Neural progenitor cell (in vitro differentiated cells): Measurements from ENCODE around the gene SELENOM. TPM values are rescaled to one million over a fixed set of nuclear protein-coding genes. Genes with fewer than 3 reads are reported as not detected.

Source experiments
- DNase-seq: peaks from one replicate; pipeline ENCODE4 v3.0.0-alpha.2; 2016; ENCODE audit warnings: low spot score
- H2AFZ ChIP-seq: fragments of 200-600 bp; sonication (generic); replicated peaks from 2 replicates; pipeline ENCODE4 v1.6.1; 2016; ENCODE audit warnings: antibody characterized with exemption
- H3F3A ChIP-seq: fragments of 200-600 bp; sonication (generic); 2 replicates; pipeline ENCODE4 v1.6.1; 2016; ENCODE audit warnings: antibody characterized with exemption, low read depth
- H3K27ac ChIP-seq: fragments of 200-600 bp; sonication (generic); 2 replicates; pipeline ENCODE4 v1.5.1; 2016; ENCODE audit warnings: mild to moderate bottlenecking
- H3K27me3 ChIP-seq: fragments of 200-600 bp; sonication (generic); 2 replicates; pipeline ENCODE4 v1.6.1; 2016; ENCODE audit warnings: mild to moderate bottlenecking, moderate library complexity
- H3K36me3 ChIP-seq: fragments of 200-600 bp; sonication (generic); 2 replicates; pipeline ENCODE4 v1.5.1; 2016
- H3K4me1 ChIP-seq: fragments of 200-600 bp; sonication (generic); 2 replicates; pipeline ENCODE4 v1.6.1; 2016; ENCODE audit warnings: mixed run types
- H3K4me2 ChIP-seq: fragments of 200-600 bp; sonication (generic); 2 replicates; pipeline ENCODE4 v1.6.1; 2016
- H3K4me3 ChIP-seq: fragments of 200-600 bp; sonication (generic); 2 replicates; pipeline ENCODE4 v1.5.1; 2016
- H3K79me2 ChIP-seq: fragments of 200-600 bp; sonication (generic); 2 replicates; pipeline ENCODE4 v1.6.1; 2016; ENCODE audit warnings: low read depth
- H3K9ac ChIP-seq: fragments of 200-600 bp; sonication (generic); 2 replicates; pipeline ENCODE4 v1.6.1; 2016
- H3K9me3 ChIP-seq: fragments of 200-600 bp; sonication (generic); 2 replicates; pipeline ENCODE4 v1.5.1; 2016; ENCODE audit warnings: low read depth
- H4K20me1 ChIP-seq: fragments of 200-600 bp; sonication (generic); 2 replicates; pipeline ENCODE4 v1.6.1; 2016; ENCODE audit warnings: low read depth
- H3K27ac Mint-ChIP-seq: 3 replicates; pipeline ENCODE4 v1.8.0; 2021; ENCODE audit warnings: mixed read lengths
- H3K27me3 Mint-ChIP-seq: 2 replicates; pipeline ENCODE4 v1.8.0; 2022; ENCODE audit warnings: low read depth, mild to moderate bottlenecking, inconsistent platforms, moderate library complexity, mixed read lengths; ENCODE audit not compliant: insufficient read depth
- H3K36me3 Mint-ChIP-seq: 3 replicates; pipeline ENCODE4 v1.8.0; 2021; ENCODE audit warnings: mixed read lengths
- H3K4me1 Mint-ChIP-seq: 3 replicates; pipeline ENCODE4 v1.8.0; 2021; ENCODE audit warnings: mixed read lengths
- H3K4me3 Mint-ChIP-seq: 3 replicates; pipeline ENCODE4 v1.8.0; 2021; ENCODE audit warnings: mild to moderate bottlenecking, moderate library complexity, mixed read lengths
- H3K9me3 Mint-ChIP-seq: 3 replicates; pipeline ENCODE4 v1.8.0; 2020; ENCODE audit warnings: mixed read lengths
- EZH2 ChIP-seq: fragments of 200-600 bp; sonication (generic); IDR thresholded peaks from 2 replicates; pipeline ENCODE4 v1.6.1; 2017; ENCODE audit warnings: antibody characterized with exemption, mild to moderate bottlenecking, moderate library complexity
- EZH2phosphoT487 ChIP-seq: fragments of 200-600 bp; sonication (generic); IDR thresholded peaks from 2 replicates; pipeline ENCODE4 v1.6.1; 2017; ENCODE audit warnings: antibody characterized with exemption
- total RNA-seq: library from RNA; depleted of rRNA; stranded (reverse); fragments of >200 nt; gene quantifications from 2 replicates; pipeline ENCODE4 v1.2.3, GENCODE V29; 2015; ENCODE audit warnings: low replicate concordance
- TF ChIP-seq, protein P1 (sequence below): fragments of 200-600 bp; sonication (generic); IDR thresholded peaks from 2 replicates; pipeline ENCODE4 v1.5.1; 2017; ENCODE audit warnings: antibody characterized with exemption, mild to moderate bottlenecking

SELENOM gene
- total RNA-seq, 1 donor from 2014 or later, result 7.4 TPM

DNA sequence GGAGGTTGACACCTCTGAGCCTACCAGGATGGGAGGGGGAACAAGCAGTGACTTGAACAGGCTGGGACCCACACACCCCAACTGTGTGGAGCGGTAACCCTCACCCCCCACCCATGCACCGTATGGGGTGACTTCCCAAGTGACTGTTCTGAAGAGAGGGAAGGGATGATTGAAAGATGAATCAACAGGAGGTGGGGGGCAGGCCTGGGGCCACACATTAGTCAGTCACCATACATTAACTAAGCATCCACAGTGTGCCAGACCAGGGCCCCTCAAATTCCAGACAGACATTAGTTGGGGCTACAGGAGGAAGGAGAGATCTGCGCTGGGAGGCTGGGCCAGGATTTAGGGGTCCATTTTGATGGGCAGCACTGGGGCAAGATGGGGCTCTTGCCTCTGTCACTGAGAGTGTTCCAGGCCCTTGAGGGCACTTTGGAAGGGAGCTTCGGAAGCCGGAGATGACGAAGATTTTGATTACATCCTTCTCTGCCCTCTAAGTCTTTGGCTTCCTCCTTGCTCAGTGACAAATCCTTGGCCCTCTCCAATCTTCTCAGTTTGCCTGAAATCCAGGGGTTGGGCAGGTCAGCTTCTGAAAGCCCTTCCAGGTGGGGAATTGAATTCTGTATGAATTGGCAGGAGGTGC is 25.3 kb downstream of the SELENOM start:
- Mint-ChIP-seq H3K27ac (no peak overlapping the region), H3K27me3 (peaks cover 12% of the 10 kb centered on the region), H3K9me3 (no peaks in the 10 kb centered on the region), H3K36me3 (peaks cover 2% of the 10 kb centered on the region), H3K4me3 (peak overlapping the region; percentile 92), H3K4me1 (peaks cover 24% of the 10 kb centered on the region)
- H2AFZ ChIP-seq, result no peak overlapping the region
- H3K36me3 ChIP-seq, result no peaks in the 10 kb centered on the region
- H3K79me2 ChIP-seq, result peaks cover 9% of the 10 kb centered on the region
- H3K9ac ChIP-seq, result no peak overlapping the region
- no peaks in the 10 kb centered on the region for H3K9me3 ChIP-seq
- H3K27ac ChIP-seq, result no peak overlapping the region
- H4K20me1 ChIP-seq, result peaks cover 2% of the 10 kb centered on the region
- peaks cover 11% of the 10 kb centered on the region for H3F3A ChIP-seq
- H3K4me1 ChIP-seq, result peaks cover 4% of the 10 kb centered on the region
- no peak for DNase-seq
- peak overlapping the region; percentile 86 for H3K4me2 ChIP-seq
- TF ChIP-seq, protein P1, sequence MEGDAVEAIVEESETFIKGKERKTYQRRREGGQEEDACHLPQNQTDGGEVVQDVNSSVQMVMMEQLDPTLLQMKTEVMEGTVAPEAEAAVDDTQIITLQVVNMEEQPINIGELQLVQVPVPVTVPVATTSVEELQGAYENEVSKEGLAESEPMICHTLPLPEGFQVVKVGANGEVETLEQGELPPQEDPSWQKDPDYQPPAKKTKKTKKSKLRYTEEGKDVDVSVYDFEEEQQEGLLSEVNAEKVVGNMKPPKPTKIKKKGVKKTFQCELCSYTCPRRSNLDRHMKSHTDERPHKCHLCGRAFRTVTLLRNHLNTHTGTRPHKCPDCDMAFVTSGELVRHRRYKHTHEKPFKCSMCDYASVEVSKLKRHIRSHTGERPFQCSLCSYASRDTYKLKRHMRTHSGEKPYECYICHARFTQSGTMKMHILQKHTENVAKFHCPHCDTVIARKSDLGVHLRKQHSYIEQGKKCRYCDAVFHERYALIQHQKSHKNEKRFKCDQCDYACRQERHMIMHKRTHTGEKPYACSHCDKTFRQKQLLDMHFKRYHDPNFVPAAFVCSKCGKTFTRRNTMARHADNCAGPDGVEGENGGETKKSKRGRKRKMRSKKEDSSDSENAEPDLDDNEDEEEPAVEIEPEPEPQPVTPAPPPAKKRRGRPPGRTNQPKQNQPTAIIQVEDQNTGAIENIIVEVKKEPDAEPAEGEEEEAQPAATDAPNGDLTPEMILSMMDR, result no peak
- H3K4me3 ChIP-seq, result peak overlapping the region; percentile 75
- H3K27me3 ChIP-seq, result no peaks in the 10 kb centered on the region

DNA sequence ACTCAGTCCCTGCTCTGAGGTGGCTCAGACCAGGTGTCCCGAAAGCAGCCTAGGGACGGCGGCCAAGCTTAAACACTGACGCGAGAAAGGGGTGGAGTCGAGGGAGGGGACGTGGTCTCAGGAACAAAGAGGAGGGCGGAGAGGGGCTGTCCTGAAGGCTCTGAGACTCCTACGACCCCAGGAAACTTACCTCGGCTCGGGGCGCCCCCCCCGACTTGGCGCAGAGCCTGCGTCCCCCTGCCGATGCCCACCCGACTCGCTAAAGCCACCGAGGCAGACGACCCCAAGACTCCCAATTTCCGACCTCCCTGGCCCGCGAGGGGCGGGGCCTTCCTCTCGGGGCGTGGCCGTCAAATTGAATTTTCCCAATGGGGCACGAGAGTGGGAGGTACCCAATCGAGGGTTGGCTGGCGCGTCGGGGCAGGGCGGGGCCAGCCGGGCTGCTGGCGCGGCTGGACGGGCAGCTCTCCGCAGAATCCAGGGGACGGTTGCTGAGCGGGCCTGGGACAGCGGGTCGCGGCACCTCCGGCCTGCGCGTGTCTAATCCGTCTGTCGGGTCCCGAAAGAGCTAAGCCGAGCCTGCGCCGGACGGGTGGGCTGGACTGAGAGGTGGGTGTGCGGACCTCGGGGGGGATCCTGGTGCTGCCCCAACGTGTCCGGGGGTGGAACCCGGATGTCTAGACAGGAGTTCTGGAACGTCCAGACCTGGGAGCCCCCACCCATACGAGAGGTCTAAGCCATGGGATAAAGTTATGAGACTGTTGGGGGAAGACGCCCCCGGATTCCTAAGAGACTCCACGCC is 26.3 kb downstream of the SELENOM start, which contains the start of gene SMTN:
TSS of gene SMTN (plus strand) at position 471 of the 802 bp plus-strand sequence. CDS start 1,941 bp downstream, outside the sequence.
- TF ChIP-seq, protein P1, result no peak
- no peak for TF ChIP-seq EZH2
- TF ChIP-seq EZH2phosphoT487, result no peak
- Histone ChIP-seq H3K4me1 (peaks cover 4% of the 10 kb centered on the region), H4K20me1 (peaks cover 2% of the 10 kb centered on the region), H3K27ac (no peak within 1 kb of the TSS), H3K79me2 (peaks cover 9% of the 10 kb centered on the region), H3K4me2 (peak within 1 kb of the TSS; percentile 86), H3K9me3 (no peaks in the 10 kb centered on the region), H3K4me3 (peak within 1 kb of the TSS; percentile 75), H2AFZ (peak within 1 kb of the TSS; percentile 91), H3K27me3 (no peaks in the 10 kb centered on the region), H3F3A (peaks cover 11% of the 10 kb centered on the region), H3K36me3 (no peaks in the 10 kb centered on the region), H3K9ac (peak within 1 kb of the TSS; percentile 46)
- Mint-ChIP-seq H3K27ac (peak within 1 kb of the TSS; percentile 90), H3K27me3 (peaks cover 12% of the 10 kb centered on the region), H3K4me3 (peak within 1 kb of the TSS; percentile 92), H3K36me3 (peaks cover 2% of the 10 kb centered on the region), H3K9me3 (no peaks in the 10 kb centered on the region), H3K4me1 (peaks cover 24% of the 10 kb centered on the region)
- peak; percentile 97 for DNase-seq

DNA sequence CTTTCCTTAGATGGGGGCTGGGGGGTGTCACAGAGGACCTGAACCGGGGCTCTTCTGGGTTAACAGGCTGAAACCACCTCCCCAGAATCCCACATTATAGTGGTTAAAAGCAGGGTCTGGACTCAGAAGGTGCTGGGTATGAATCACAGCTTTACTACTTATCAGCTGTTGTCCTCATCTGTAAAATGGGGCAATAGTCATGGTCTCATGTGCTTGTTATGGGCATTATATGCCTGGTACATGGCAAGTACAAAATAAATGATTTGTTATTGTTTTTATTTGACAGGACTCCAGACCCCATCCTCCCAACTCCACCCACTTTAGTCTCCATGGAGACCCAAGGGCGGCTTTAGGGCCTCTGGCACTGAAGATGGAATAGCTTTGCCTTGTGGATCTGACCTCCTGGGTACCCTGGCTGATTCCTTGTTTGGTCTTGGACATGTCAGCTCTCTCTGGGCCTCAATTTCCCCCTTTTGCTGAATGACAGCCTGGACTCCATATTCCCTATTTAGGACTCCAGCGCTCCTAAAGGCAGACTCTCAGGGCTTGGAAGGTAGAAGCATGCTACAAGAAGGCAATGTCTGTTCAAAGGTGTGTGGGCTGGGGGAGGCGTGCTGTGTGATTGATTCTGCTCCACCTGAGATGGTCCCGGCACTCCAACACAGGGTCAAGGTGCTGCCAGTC is 27.1 kb downstream of the SELENOM start:
- DNase-seq, result no peak
- Mint-ChIP-seq H3K4me1 (peaks cover 24% of the 10 kb centered on the region), H3K9me3 (no peaks in the 10 kb centered on the region), H3K36me3 (peaks cover 2% of the 10 kb centered on the region), H3K27me3 (peaks cover 12% of the 10 kb centered on the region), H3K27ac (peak overlapping the region; percentile 90), H3K4me3 (peak overlapping the region; percentile 92)
- Histone ChIP-seq H2AFZ (peak overlapping the region; percentile 91), H4K20me1 (peaks cover 2% of the 10 kb centered on the region), H3K27me3 (no peaks in the 10 kb centered on the region), H3K4me3 (peak overlapping the region; percentile 75), H3K9me3 (no peaks in the 10 kb centered on the region), H3K4me2 (peak overlapping the region; percentile 86), H3F3A (peaks cover 11% of the 10 kb centered on the region), H3K4me1 (peaks cover 4% of the 10 kb centered on the region), H3K36me3 (no peaks in the 10 kb centered on the region), H3K27ac (no peak overlapping the region), H3K9ac (no peak overlapping the region), H3K79me2 (peaks cover 9% of the 10 kb centered on the region)
- TF ChIP-seq, protein P1, result no peak
- TF ChIP-seq EZH2 (no peak), EZH2phosphoT487 (no peak)
